Measurements from ENCODE around the gene C9orf153. TPM values are rescaled to one million over a fixed set of nuclear protein-coding genes. Genes with fewer than 3 reads are reported as not detected.

C9orf153 gene
- total RNA-seq, 6 experiments from 2014 or later, result 0.19 to 0.54 (median 0.31) TPM; not detected in 2

GRCh38 chr9:86241216-86241615 lies 18.2 kb downstream of the C9orf153 start:
- intact Hi-C loops (cut with DNase I), result no loop called here
- DNase-seq (no peak), ATAC-seq (no peak)
- 76% methylated on average over 7 of the region's 7 CpGs for WGBS (ENCODE audit: insufficient coverage, low coverage, low lambda C conversion rate, missing lambda C conversion rate)
- Histone ChIP-seq H3K27me3 (no peaks in the 10 kb centered on the region), H3K27ac (no peak overlapping the region), H3K4me3 (no peak overlapping the region), H3K9me3 (no peaks in the 10 kb centered on the region), H3K4me1 (no peaks in the 10 kb centered on the region), H3K36me3 (no peaks in the 10 kb centered on the region)
- TF ChIP-seq POLR2A (IDR thresholded peaks at IDR 0.05) (no peak), CTCF (IDR thresholded peaks at IDR 0.05) (no peak)

GRCh38 chr9:86238861-86239770 lies 20.3 kb downstream of the C9orf153 start:
- TF ChIP-seq POLR2A (IDR thresholded peaks at IDR 0.05) (no peak), CTCF (IDR thresholded peaks at IDR 0.05) (peak in 1 of 4 donors; percentile 13)
- DNase-seq (no peak), ATAC-seq (no peak)
- H3K4me3 ChIP-seq, result no peak overlapping the region
- H3K27ac ChIP-seq, result no peak overlapping the region
- no peaks in the 10 kb centered on the region for H3K36me3 ChIP-seq
- no peaks in the 10 kb centered on the region for H3K4me1 ChIP-seq
- H3K27me3 ChIP-seq, result no peaks in the 10 kb centered on the region
- 72% methylated on average over 10 of the region's 10 CpGs for WGBS (ENCODE audit: insufficient coverage, low coverage, low lambda C conversion rate, missing lambda C conversion rate)
- intact Hi-C loops (cut with DNase I), result no loop called here
- no peaks in the 10 kb centered on the region for H3K9me3 ChIP-seq

DNA sequence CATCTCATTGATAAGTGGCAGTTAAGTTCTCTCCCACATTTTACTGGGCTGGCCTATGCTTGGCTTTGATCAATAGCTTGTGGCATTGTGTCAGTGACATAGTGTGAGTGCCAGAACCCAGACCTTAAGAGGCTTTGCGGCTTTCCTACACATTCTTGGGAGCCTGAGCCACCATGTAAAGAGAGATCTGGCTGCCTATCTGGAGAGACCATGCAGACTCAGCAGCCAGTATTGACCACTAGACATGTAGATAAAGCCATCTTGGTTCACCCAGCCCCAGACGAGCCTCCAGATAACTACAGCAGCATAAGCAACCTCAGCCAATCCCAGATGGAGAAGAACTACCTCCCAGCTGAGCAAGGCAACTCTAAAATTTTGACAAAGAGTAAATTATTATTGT lies 28.6 kb downstream of the C9orf153 start:
- Histone ChIP-seq H3K36me3 (no peaks in the 10 kb centered on the region), H3K27me3 (no peaks in the 10 kb centered on the region), H3K9me3 (no peaks in the 10 kb centered on the region), H3K4me3 (no peak overlapping the region), H3K4me1 (no peaks in the 10 kb centered on the region), H3K27ac (no peak overlapping the region)
- intact Hi-C loops (cut with DNase I), result no loop called here
- TF ChIP-seq CTCF (IDR thresholded peaks at IDR 0.05) (no peak), POLR2A (IDR thresholded peaks at IDR 0.05) (no peak)
- DNase-seq (no peak), ATAC-seq (no peak)
- 60% methylated on average over 2 of the region's 2 CpGs for WGBS (ENCODE audit: insufficient coverage, low coverage, low lambda C conversion rate, missing lambda C conversion rate)

DNA sequence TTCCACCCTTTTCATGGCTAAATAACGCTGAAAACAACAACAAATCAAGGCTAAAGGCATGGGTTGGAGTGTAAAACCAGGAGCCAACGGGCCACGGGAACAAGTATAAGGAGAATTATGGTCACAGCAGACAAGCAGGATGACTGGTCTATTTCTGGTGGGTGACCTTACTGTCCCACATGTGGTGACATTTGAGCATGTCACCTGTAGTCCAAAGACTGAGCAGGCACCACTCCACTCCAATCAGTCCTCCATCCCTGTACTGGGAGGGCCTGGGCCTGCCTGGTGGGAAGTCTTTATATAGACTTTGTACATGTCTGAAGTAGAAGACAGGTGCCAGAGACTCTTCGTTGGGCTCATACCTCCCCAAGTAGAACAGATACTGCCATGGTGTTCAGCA lies 36.8 kb downstream of the C9orf153 start:
- DNase-seq, result no peak
- no peak for ATAC-seq
- H3K4me1 ChIP-seq, result no peaks in the 10 kb centered on the region
- 100% methylated on average over 1 of the region's 4 CpGs for WGBS (ENCODE audit: insufficient coverage, low coverage, low lambda C conversion rate, missing lambda C conversion rate)
- H3K36me3 ChIP-seq, result no peaks in the 10 kb centered on the region
- no peak overlapping the region for H3K27ac ChIP-seq
- intact Hi-C loops (cut with DNase I), result no loop called here
- TF ChIP-seq CTCF (IDR thresholded peaks at IDR 0.05), result no peak
- no peak for TF ChIP-seq POLR2A (IDR thresholded peaks at IDR 0.05)
- no peak overlapping the region for H3K4me3 ChIP-seq
- H3K9me3 ChIP-seq, result no peaks in the 10 kb centered on the region
- H3K27me3 ChIP-seq, result no peaks in the 10 kb centered on the region
